ENCODE measurements around the gene CCDC182. TPM values are rescaled to one million over a fixed set of nuclear protein-coding genes. Genes with fewer than 3 reads are reported as not detected.

Gene CCDC182
- total RNA-seq, 4 donors from 2014 or later = not detected

- Histone ChIP-seq H3K27me3 (no peaks in the 10 kb centered on the region), H3K4me3 (replicated peaks in 1 of 3) (no peak overlapping the region), H3K27ac (no peak overlapping the region), H3K4me1 (no peaks in the 10 kb centered on the region), H3K36me3 (no peaks in the 10 kb centered on the region), H3K9me3 (no peaks in the 10 kb centered on the region)
- no peak for TF ChIP-seq CTCF (IDR thresholded peaks at IDR 0.05)
- TF ChIP-seq POLR2A (IDR thresholded peaks at IDR 0.05) = no peak
- WGBS, 2 donors = 87 to 91% methylated on average over 8 of the region's 8 CpGs
- DNase-seq = no peak
- intact Hi-C loops (cut with DNase I) = no loop called here
Observed at GRCh38 chr17:57751348-57751971, 6.4 kb upstream of the CCDC182 start.

- intact Hi-C loops (cut with DNase I) = no loop called here
- no peak overlapping the region for H3K27ac ChIP-seq
- 60 to 93% methylated on average over 5 to 8 of the region's 8 CpGs for WGBS, 2 donors
Observed at GRCh38 chr17:57750895-57751294, 5.8 kb upstream of the CCDC182 start.

GRCh38 chr17:57750109-57750871 lies 5.2 kb upstream of the CCDC182 start:
- H3K36me3 ChIP-seq = no peaks in the 10 kb centered on the region
- no peak overlapping the region for H3K4me3 ChIP-seq (replicated peaks in 1 of 3)
- TF ChIP-seq POLR2A (IDR thresholded peaks at IDR 0.05) (no peak), CTCF (IDR thresholded peaks at IDR 0.05) (no peak)
- 64 to 86% methylated on average over 22 to 23 of the region's 23 CpGs for WGBS, 2 donors
- H3K9me3 ChIP-seq = no peaks in the 10 kb centered on the region
- H3K27ac ChIP-seq = no peak overlapping the region
- H3K27me3 ChIP-seq = no peaks in the 10 kb centered on the region
- DNase-seq = no peak
- intact Hi-C loops (cut with DNase I) = no loop called here
- no peaks in the 10 kb centered on the region for H3K4me1 ChIP-seq

More at GRCh38 chr17:57750895-57751294, 5.8 kb upstream of the CCDC182 start:
- no peak overlapping the region for H3K4me3 ChIP-seq (replicated peaks in 1 of 3)
- H3K36me3 ChIP-seq = no peaks in the 10 kb centered on the region
- no peak for DNase-seq
- H3K4me1 ChIP-seq = no peaks in the 10 kb centered on the region
- no peak for TF ChIP-seq CTCF (IDR thresholded peaks at IDR 0.05)
- TF ChIP-seq POLR2A (IDR thresholded peaks at IDR 0.05) = no peak
- H3K27me3 ChIP-seq = no peaks in the 10 kb centered on the region
- no peaks in the 10 kb centered on the region for H3K9me3 ChIP-seq

GRCh38 chr17:57749701-57750100 lies 4.6 kb upstream of the CCDC182 start:
- TF ChIP-seq POLR2A (IDR thresholded peaks at IDR 0.05) (no peak), CTCF (IDR thresholded peaks at IDR 0.05) (no peak)
- H3K4me3 ChIP-seq (replicated peaks in 1 of 3) = no peak overlapping the region
- no peak overlapping the region for H3K27ac ChIP-seq
- no peaks in the 10 kb centered on the region for H3K36me3 ChIP-seq
- H3K9me3 ChIP-seq = no peaks in the 10 kb centered on the region
- no peaks in the 10 kb centered on the region for H3K27me3 ChIP-seq
- no peak for DNase-seq
- intact Hi-C loops (cut with DNase I) = loop anchor here (5.0 to 10.0 kb wide), 2 partner anchors 505 to 612 kb away; no protein-coding TSS in a partner anchor
- 75 to 77% methylated on average over 3 of the region's 3 CpGs for WGBS, 2 donors
- H3K4me1 ChIP-seq = no peaks in the 10 kb centered on the region
